Activated CD4-positive, alpha-beta memory T cell treated with anti-CD3 and anti-CD28 coated beads, Interleukin-2, amount 10 ng/mL, durations not matched to agents 7 days and 5 days (primary cell): Measurements from ENCODE around the gene DMAP1. TPM values are rescaled to one million over a fixed set of nuclear protein-coding genes. Genes with fewer than 3 reads are reported as not detected.

Experiments used
- CTCF ChIA-PET: fragments of 350-600 bp; sonication (Branson Sonifier 250); formaldehyde crosslinking; loops from one replicate; lab custom pipeline; 2021; ENCODE audit warnings: antibody characterized with exemption, inconsistent platforms; lab: Charles Lee
- POLR2A ChIA-PET: fragments of 350-600 bp; sonication (Branson Sonifier 250); formaldehyde crosslinking; loops from one replicate; lab custom pipeline; 2021; ENCODE audit warnings: antibody characterized with exemption; lab: Charles Lee
- DNase-seq: peaks from one replicate; pipeline ENCODE4 v3.0.0-alpha.2; 2020
- H3K27ac Mint-ChIP-seq: one replicate; pipeline ENCODE4 v1.8.0; 2021; ENCODE audit warnings: mild to moderate bottlenecking, mixed read lengths
- H3K27me3 Mint-ChIP-seq: one replicate; pipeline ENCODE4 v1.8.0; 2021; ENCODE audit warnings: mixed read lengths
- H3K36me3 Mint-ChIP-seq: one replicate; pipeline ENCODE4 v1.8.0; 2021; ENCODE audit warnings: low read depth, mixed read lengths
- H3K4me1 Mint-ChIP-seq: one replicate; pipeline ENCODE4 v1.8.0; 2021; ENCODE audit warnings: mixed read lengths
- H3K4me3 Mint-ChIP-seq: one replicate; pipeline ENCODE4 v1.8.0; 2021; ENCODE audit warnings: mild to moderate bottlenecking, mixed read lengths
- H3K9me3 Mint-ChIP-seq: one replicate; pipeline ENCODE4 v1.8.0; 2021; ENCODE audit warnings: mixed read lengths
- total RNA-seq, 2 experiments: library from RNA; stranded (reverse); gene quantifications; one replicate each; pipeline ENCODE4 v1.2.3, GENCODE V29; 2021

The DMAP1 gene
- total RNA-seq, 2 experiments from 2014 or later = 39.6 to 40.2 TPM

GRCh38 chr1:44263568-44264450 lies 50.5 kb downstream of the DMAP1 start:
- ChIA-PET CTCF (no interaction called here), POLR2A (no interaction called here)
- DNase-seq = no peak
- Mint-ChIP-seq H3K36me3 (no peaks in the 10 kb centered on the region), H3K27me3 (no peaks in the 10 kb centered on the region), H3K9me3 (no peaks in the 10 kb centered on the region), H3K27ac (peak overlapping the region; percentile 40), H3K4me1 (peaks cover 9% of the 10 kb centered on the region), H3K4me3 (no peak overlapping the region)

DNA sequence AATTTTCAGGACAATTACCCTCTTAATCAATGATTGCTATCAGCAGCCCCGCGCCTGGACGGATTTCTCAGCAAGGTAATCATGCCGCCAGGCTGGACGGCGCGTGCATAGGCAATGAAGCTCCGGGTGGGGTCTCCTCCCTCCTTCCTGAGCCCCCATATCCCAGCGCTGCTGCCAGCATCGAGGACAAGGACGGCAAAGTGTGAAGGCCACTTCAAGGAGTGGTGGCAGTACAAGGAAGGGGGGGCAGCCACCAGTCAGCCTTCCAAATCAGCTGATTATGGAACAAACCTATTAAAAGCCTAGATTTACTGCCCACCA lies 51.1 kb downstream of the DMAP1 start:
- ChIA-PET POLR2A (no interaction called here), CTCF (no interaction called here)
- H3K27ac Mint-ChIP-seq = no peak overlapping the region
- H3K9me3 Mint-ChIP-seq = no peaks in the 10 kb centered on the region
- H3K36me3 Mint-ChIP-seq = no peaks in the 10 kb centered on the region
- no peaks in the 10 kb centered on the region for H3K27me3 Mint-ChIP-seq
- no peak for DNase-seq
- H3K4me3 Mint-ChIP-seq = no peak overlapping the region
- peaks cover 9% of the 10 kb centered on the region for H3K4me1 Mint-ChIP-seq

GRCh38 chr1:44265656-44266358 lies 52.5 kb downstream of the DMAP1 start:
- CTCF ChIA-PET = no interaction called here
- H3K9me3 Mint-ChIP-seq = no peaks in the 10 kb centered on the region
- H3K36me3 Mint-ChIP-seq = no peaks in the 10 kb centered on the region
- DNase-seq = no peak
- POLR2A ChIA-PET = interaction anchor here (0.6 kb wide), 1 partner anchor 30 kb away, joined by 3 read pairs; no protein-coding TSS in a partner anchor
- H3K27ac Mint-ChIP-seq = no peak overlapping the region
- H3K4me3 Mint-ChIP-seq = no peak overlapping the region
- no peaks in the 10 kb centered on the region for H3K27me3 Mint-ChIP-seq
- H3K4me1 Mint-ChIP-seq = peaks cover 6% of the 10 kb centered on the region

DNA sequence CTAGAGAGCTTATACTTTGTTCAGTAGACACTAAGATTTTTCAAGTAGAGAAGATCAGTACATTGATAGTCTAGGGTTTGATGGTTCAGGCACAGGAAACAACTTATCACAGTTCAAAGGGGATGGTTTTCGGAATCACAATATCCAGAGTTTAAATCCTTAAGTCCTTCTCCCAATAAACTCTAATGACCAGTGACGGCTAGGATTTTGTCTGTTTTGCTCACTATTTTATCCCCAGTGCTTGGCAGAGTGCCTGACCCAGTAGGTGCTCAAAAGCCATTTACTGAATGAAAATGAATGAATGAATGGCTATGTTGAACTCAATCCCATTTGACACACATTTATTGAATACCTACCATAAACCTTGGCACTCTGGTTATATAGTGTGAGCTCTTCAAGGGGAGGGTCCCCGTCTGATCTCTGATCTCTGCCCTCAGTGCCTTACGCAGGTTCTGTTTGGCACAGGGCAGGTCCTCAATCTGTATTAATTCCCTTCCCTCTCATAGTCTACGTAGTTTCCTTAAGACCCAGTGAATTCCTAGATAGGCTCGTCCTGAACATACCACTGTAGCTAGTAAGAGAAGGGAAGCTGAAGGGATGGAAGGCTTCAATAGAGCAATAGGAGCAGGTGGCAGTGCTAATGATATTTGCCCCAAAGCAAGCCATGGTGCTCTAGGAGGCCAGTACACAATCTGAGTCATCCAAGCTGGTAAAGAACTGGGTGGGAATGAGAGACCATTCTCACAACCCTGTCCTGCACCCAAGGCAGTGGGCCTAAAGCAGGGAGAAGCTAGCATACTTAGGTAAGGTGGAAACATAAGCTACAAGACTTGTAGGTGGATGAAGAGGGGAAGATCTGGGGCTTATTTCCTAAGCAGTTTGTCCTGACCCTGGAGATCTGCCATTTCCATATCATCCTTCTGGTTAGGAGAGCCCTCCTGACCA lies 53.4 kb downstream of the DMAP1 start:
- CTCF ChIA-PET = no interaction called here
- POLR2A ChIA-PET = no interaction called here
- H3K27me3 Mint-ChIP-seq = no peaks in the 10 kb centered on the region
- H3K27ac Mint-ChIP-seq = no peak overlapping the region
- no peaks in the 10 kb centered on the region for H3K36me3 Mint-ChIP-seq
- no peak for DNase-seq
- no peaks in the 10 kb centered on the region for H3K9me3 Mint-ChIP-seq
- H3K4me3 Mint-ChIP-seq = no peak overlapping the region
- peaks cover 6% of the 10 kb centered on the region for H3K4me1 Mint-ChIP-seq

GRCh38 chr1:44267438-44267837 lies 54.2 kb downstream of the DMAP1 start:
- CTCF ChIA-PET = no interaction called here
- H3K4me3 Mint-ChIP-seq = no peak overlapping the region
- peaks cover 6% of the 10 kb centered on the region for H3K4me1 Mint-ChIP-seq
- POLR2A ChIA-PET = no interaction called here
- no peaks in the 10 kb centered on the region for H3K36me3 Mint-ChIP-seq
- no peaks in the 10 kb centered on the region for H3K9me3 Mint-ChIP-seq
- H3K27me3 Mint-ChIP-seq = no peaks in the 10 kb centered on the region
- no peak for DNase-seq
- no peak overlapping the region for H3K27ac Mint-ChIP-seq

DNA sequence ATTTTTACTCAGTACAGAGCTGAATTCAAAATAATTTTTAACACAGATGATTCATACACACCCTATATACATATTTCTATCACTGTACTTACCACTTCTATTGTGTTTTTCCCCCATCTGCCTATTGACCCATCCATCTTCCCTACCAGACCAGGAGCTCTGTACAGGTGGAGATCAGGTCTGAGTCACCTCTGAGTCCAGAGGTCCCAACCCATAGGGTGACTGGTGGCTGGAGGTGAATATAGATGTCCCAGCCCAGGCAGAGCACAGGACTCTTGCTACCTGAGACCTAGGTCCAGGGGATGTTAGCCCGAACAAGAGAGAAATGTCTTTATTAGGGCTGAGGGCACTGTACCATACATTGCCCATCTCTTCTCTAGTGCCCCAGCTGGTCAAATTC lies 54.8 kb downstream of the DMAP1 start:
- H3K36me3 Mint-ChIP-seq = no peaks in the 10 kb centered on the region
- H3K4me3 Mint-ChIP-seq = no peak overlapping the region
- H3K27me3 Mint-ChIP-seq = no peaks in the 10 kb centered on the region
- H3K4me1 Mint-ChIP-seq = peaks cover 6% of the 10 kb centered on the region
- no peak for DNase-seq
- no peak overlapping the region for H3K27ac Mint-ChIP-seq
- ChIA-PET POLR2A (no interaction called here), CTCF (no interaction called here)
- no peaks in the 10 kb centered on the region for H3K9me3 Mint-ChIP-seq

Other genes with a start within 250 kb of the DMAP1 start
- 10 to 100 TPM; 18.0 to 19.2 TPM for gene DPH2, start 243.5 kb upstream of the DMAP1 start, total RNA-seq
- 100 to 1,000 TPM; 121 TPM for gene ATP6V0B, start 238.5 kb upstream of the DMAP1 start, total RNA-seq
- gene B4GALT2, start 234.3 kb upstream of the DMAP1 start, total RNA-seq = 10 to 100 TPM; 13.0 to 15.5 TPM
- 1 to 10 TPM; 1.8 to 2.2 TPM for gene CCDC24, start 221.9 kb upstream of the DMAP1 start, total RNA-seq
- 1 to 10 TPM; 4.8 to 5.7 TPM for gene SLC6A9, start 182.0 kb upstream of the DMAP1 start, total RNA-seq
- not detected for gene KLF17, start 94.7 kb upstream of the DMAP1 start, total RNA-seq
- gene KLF18, start 71.8 kb upstream of the DMAP1 start, total RNA-seq = not detected
- 10 to 100 TPM; 21.4 to 22.9 TPM for gene ERI3, start 141.8 kb downstream of the DMAP1 start, total RNA-seq
- gene RNF220, start 191.8 kb downstream of the DMAP1 start, total RNA-seq = 10 to 100 TPM; 69.0 to 70.7 TPM